ENCODE data around the gene ATL2.
"Not testable (repeated sequence)": the region's sequence is repeated elsewhere in the genome, so short reads cannot be mapped to it uniquely, and the experiment has no call there.

ATL2 gene

DNA sequence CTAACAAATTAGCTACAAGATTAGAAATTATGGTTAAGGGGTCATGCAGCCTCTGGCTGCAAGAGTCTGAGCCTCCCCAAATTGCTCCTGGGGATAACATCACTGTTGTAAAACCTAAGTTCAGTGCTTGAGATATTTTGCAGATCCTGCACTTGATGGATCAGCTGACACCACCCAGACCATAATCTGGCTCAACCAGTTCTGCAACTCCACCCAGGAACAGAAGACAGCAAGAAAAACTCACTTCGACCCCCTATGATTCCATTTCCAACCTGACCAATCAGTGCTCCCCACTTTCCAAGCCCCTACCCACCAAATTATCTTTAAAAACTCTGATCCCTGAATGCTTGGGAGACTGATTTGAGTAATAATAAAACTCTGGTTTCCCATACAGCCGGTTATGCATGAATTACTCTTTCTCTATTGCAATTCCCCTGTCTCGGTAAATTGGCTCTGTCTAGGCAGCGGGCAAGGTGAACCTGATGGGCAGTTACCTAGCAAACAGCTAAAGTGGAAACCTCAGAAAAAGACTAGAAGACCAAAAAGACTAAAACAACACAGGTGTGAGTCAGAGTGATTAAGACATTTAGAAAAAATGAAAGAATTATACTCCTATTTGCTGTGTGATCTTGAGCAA is 35.3 kb upstream of the ATL2 start:
- H3K4me1 ChIP-seq (ENCODE audit: control insufficient read depth, insufficient read depth, low read length, unreplicated experiment); H3K4me3 ChIP-seq (ENCODE audit: low read depth, low read length); H3K36me3 ChIP-seq (ENCODE audit: insufficient read depth, low read length); H3K79me2 ChIP-seq (ENCODE audit: control insufficient read depth, insufficient read depth, low read length, unreplicated experiment); H3K27me3 ChIP-seq (ENCODE audit: insufficient read depth, low read length); H3K27ac ChIP-seq (ENCODE audit: low read depth, low read length); H2AFZ ChIP-seq (ENCODE audit: low read length, unreplicated experiment): not testable (repeated sequence)

DNA sequence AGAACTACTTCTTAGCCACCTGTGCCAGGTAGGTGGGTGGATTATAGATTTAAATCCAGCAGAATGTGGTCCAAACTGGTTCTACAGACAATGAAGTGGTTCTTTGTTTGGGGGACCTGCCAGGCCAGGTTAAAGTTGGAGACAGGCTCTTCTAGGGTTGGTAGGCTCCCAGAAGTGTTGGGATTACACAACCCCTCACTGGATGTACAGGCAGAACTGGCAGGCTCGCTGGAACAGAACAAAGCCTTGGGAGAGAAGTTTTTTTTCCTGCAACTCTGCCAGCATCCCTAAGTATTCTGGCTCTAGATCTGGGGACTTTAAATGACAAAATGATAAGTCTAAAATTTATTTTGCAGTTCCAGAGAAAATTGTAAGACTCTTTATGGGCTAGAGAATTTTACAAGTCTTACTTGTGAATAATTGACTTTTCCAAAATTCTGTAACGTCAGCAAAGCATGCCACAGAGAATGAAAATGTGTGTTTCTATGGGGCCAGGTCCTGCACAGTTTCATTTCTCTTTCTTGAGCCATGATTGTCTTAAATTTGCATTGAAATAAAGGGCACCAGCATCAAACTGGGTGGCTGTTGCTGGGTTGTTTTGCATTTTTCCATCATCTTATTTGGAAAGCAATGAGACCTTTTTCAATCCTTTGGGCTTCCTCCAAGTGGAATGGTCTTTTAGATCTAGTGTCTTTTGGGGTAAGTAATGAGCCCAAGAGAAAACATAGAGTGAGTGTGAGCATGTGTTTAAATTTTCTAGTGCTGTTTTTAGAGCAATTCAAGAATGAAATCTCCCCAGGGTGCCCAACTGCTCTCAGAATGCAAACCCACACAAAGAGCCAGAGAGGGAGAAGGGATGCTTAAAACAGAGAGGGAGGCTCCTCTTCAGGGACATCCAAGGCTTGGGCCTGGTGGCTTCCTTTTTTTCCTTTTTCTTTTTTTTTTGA is 32.4 kb upstream of the ATL2 start:
- no peaks in the 10 kb centered on the region for H3K27me3 ChIP-seq (ENCODE audit: insufficient read depth, low read length)
- H3K36me3 ChIP-seq (ENCODE audit: insufficient read depth, low read length) = no peaks in the 10 kb centered on the region
- no peak overlapping the region for H2AFZ ChIP-seq (ENCODE audit: low read length, unreplicated experiment)
- no peaks in the 10 kb centered on the region for H3K79me2 ChIP-seq (ENCODE audit: control insufficient read depth, insufficient read depth, low read length, unreplicated experiment)
- no peak overlapping the region for H3K27ac ChIP-seq (ENCODE audit: low read depth, low read length)
- H3K4me3 ChIP-seq (ENCODE audit: low read depth, low read length) = no peak overlapping the region
- no peaks in the 10 kb centered on the region for H3K4me1 ChIP-seq (ENCODE audit: control insufficient read depth, insufficient read depth, low read length, unreplicated experiment)

DNA sequence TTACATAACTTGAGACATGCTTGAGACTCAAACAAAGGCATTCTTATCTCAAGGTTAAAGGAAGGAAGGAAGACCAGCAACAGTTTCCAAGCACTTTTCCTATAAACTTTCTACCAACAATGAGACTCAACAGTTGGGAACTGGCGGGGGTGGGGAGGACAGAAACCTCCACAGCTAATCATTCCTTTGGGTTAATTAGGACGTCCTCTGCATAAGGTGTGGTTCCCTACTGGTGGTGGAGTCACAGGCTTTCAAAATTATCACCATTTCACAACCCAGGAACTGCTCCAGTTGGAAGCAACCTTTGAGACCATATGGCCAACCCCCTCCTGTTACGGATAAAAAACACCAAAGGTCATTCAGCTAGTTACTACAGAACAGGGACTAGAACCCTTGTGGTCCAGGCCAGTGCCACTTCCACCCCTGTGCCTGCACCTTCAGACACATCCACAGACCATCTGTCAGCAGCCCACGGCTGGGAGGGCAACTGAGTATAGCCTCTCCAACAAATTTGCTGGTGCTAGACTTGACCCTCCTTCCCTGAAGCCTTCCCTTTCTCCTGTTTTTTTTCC is 30.1 kb upstream of the ATL2 start:
- Histone ChIP-seq H2AFZ (ENCODE audit: low read length, unreplicated experiment) (no peak overlapping the region), H3K79me2 (ENCODE audit: control insufficient read depth, insufficient read depth, low read length, unreplicated experiment) (no peaks in the 10 kb centered on the region), H3K27me3 (ENCODE audit: insufficient read depth, low read length) (no peaks in the 10 kb centered on the region), H3K4me3 (ENCODE audit: low read depth, low read length) (no peak overlapping the region), H3K4me1 (ENCODE audit: control insufficient read depth, insufficient read depth, low read length, unreplicated experiment) (no peaks in the 10 kb centered on the region), H3K36me3 (ENCODE audit: insufficient read depth, low read length) (no peaks in the 10 kb centered on the region), H3K27ac (ENCODE audit: low read depth, low read length) (peak overlapping the region; percentile 39; the same call in 1 of the 2 replicates)

DNA sequence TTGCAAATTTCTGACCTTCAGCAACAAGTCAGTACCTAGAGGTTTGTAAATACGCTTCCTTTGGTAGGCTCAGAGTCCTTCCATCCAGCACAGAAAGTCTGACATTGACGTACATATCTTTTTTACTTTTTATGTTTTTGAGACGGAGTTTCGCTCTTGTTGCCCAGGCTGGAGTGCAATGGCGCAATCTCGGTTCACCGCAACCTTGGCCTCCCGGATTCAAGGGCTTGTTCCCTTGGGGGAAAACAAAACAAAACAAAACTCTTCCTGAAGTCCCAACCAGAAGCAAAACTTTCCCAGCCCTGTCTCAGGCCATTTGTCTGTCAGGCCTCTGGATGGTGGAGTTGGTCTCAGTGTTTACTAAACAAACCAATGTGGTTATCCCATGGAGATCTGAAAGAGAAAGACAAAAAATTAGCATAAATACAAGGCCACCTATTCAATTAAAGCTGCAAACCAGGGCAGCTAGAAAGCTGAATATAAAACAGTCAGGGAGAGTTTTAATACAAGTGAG is 29.6 kb upstream of the ATL2 start:
- no peaks in the 10 kb centered on the region for H3K4me1 ChIP-seq (ENCODE audit: control insufficient read depth, insufficient read depth, low read length, unreplicated experiment)
- no peak overlapping the region for H3K4me3 ChIP-seq (ENCODE audit: low read depth, low read length)
- no peaks in the 10 kb centered on the region for H3K27me3 ChIP-seq (ENCODE audit: insufficient read depth, low read length)
- H3K27ac ChIP-seq (ENCODE audit: low read depth, low read length) = peak overlapping the region; percentile 39; the same call in 1 of the 2 replicates
- no peak overlapping the region for H2AFZ ChIP-seq (ENCODE audit: low read length, unreplicated experiment)
- no peaks in the 10 kb centered on the region for H3K36me3 ChIP-seq (ENCODE audit: insufficient read depth, low read length)
- H3K79me2 ChIP-seq (ENCODE audit: control insufficient read depth, insufficient read depth, low read length, unreplicated experiment) = no peaks in the 10 kb centered on the region

DNA sequence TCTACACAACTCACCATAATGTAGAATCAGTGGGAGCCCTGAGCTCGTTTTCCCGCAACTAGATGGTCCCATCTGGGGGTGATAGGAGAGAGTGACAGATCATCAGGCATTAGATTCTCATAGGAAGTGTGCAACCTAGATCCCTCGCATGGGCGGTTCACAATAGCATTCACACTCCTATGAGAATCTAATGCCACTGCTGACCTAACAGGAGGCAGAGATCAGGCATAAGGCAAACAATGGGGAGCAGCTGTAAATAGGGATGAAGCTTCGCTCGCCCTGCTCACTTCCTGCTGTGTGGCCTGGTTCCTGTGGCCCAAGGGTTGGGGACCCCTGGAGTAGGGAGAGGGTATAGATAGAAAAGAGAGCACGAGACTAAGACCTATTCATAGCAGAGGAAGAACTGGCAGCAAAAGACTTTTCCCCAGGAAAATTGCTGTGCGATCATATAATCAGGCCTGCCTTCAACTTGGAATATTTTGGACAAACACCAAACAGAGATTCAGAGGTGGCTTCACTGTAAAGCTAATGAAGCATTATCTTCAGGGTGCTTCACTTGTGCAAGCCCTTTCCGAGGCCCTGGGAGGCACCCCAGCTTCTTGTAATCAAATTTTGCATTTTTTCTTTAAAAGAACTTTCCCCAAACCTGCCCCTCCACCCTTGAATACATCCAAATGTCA is 29.0 kb upstream of the ATL2 start:
- Histone ChIP-seq H3K27ac (ENCODE audit: low read depth, low read length) (no peak overlapping the region), H3K36me3 (ENCODE audit: insufficient read depth, low read length) (no peaks in the 10 kb centered on the region), H3K27me3 (ENCODE audit: insufficient read depth, low read length) (no peaks in the 10 kb centered on the region), H3K4me3 (ENCODE audit: low read depth, low read length) (no peak overlapping the region), H3K4me1 (ENCODE audit: control insufficient read depth, insufficient read depth, low read length, unreplicated experiment) (no peaks in the 10 kb centered on the region), H2AFZ (ENCODE audit: low read length, unreplicated experiment) (no peak overlapping the region), H3K79me2 (ENCODE audit: control insufficient read depth, insufficient read depth, low read length, unreplicated experiment) (no peaks in the 10 kb centered on the region)

DNA sequence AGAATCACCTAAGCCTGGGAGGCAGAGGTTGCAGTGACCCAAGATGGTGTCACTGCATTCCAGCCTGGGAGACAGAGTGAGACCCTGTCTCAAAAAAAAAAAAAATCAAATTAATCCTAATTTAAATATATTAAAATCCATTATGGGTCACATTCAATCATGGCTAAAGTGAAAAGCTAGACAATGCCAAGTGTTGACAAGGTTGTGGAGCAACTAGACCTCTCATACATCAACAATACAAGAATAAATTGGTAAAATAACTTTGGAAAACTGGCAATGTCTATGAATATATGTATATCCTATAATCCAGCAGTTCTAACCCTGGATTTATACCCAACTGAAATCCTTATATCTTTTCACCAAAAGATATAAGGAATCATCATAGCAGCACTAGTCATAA is 23.4 kb upstream of the ATL2 start:
- H3K36me3 ChIP-seq (ENCODE audit: insufficient read depth, low read length) = no peaks in the 10 kb centered on the region
- H3K27me3 ChIP-seq (ENCODE audit: insufficient read depth, low read length) = no peaks in the 10 kb centered on the region
- no peaks in the 10 kb centered on the region for H3K79me2 ChIP-seq (ENCODE audit: control insufficient read depth, insufficient read depth, low read length, unreplicated experiment)
- no peak overlapping the region for H3K27ac ChIP-seq (ENCODE audit: low read depth, low read length)
- no peak overlapping the region for H3K4me3 ChIP-seq (ENCODE audit: low read depth, low read length)
- no peak overlapping the region for H2AFZ ChIP-seq (ENCODE audit: low read length, unreplicated experiment)
- no peaks in the 10 kb centered on the region for H3K4me1 ChIP-seq (ENCODE audit: control insufficient read depth, insufficient read depth, low read length, unreplicated experiment)

DNA sequence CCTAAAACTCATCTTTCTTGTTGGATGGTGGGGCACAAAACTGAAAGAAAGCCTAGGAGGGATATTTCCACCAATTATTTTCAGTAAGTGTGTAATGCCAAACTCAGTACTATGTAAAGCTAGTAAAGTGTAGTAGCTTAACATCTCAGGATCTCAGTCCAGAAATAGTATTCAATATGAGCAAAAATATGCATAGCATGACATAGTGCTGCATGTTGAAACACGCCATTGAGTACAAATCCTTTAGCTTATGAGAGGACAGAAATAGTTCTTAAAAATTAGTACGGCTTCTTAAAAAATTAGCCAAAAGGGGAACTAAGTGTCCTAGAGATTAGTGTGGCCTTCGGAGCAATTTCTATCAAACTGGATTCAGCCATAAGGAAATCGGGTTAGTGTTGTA is 21.7 kb upstream of the ATL2 start:
- no peak overlapping the region for H2AFZ ChIP-seq (ENCODE audit: low read length, unreplicated experiment)
- no peak overlapping the region for H3K27ac ChIP-seq (ENCODE audit: low read depth, low read length)
- H3K79me2 ChIP-seq (ENCODE audit: control insufficient read depth, insufficient read depth, low read length, unreplicated experiment) = no peaks in the 10 kb centered on the region
- no peak overlapping the region for H3K4me3 ChIP-seq (ENCODE audit: low read depth, low read length)
- H3K27me3 ChIP-seq (ENCODE audit: insufficient read depth, low read length) = peaks cover 16% of the 10 kb centered on the region
- no peaks in the 10 kb centered on the region for H3K4me1 ChIP-seq (ENCODE audit: control insufficient read depth, insufficient read depth, low read length, unreplicated experiment)
- no peaks in the 10 kb centered on the region for H3K36me3 ChIP-seq (ENCODE audit: insufficient read depth, low read length)

DNA sequence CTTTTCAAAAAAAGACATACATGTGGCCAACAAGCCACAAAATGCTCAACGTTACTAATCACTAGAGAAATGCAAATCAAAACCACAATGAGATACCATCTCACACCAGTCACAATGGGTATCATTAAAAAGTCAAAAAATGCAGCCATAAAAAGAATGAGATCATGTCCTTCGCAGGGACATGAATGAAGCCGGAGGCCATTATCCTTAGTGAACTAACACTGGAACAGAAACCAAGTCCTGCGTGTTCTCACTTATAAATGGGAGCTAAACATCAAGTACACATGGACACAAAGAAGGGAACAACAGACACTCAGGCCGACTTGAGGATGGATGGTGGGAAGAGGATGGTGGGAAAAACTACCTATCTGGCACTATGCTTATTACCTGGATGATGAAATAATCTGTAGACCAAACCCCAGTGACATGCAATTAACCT is 17.8 kb upstream of the ATL2 start:
- Histone ChIP-seq H3K4me1 (ENCODE audit: control insufficient read depth, insufficient read depth, low read length, unreplicated experiment) (no peaks in the 10 kb centered on the region), H3K79me2 (ENCODE audit: control insufficient read depth, insufficient read depth, low read length, unreplicated experiment) (no peaks in the 10 kb centered on the region), H3K4me3 (ENCODE audit: low read depth, low read length) (no peak overlapping the region), H3K27me3 (ENCODE audit: insufficient read depth, low read length) (peaks cover 42% of the 10 kb centered on the region), H3K27ac (ENCODE audit: low read depth, low read length) (no peak overlapping the region), H2AFZ (ENCODE audit: low read length, unreplicated experiment) (no peak overlapping the region), H3K36me3 (ENCODE audit: insufficient read depth, low read length) (no peaks in the 10 kb centered on the region)

DNA sequence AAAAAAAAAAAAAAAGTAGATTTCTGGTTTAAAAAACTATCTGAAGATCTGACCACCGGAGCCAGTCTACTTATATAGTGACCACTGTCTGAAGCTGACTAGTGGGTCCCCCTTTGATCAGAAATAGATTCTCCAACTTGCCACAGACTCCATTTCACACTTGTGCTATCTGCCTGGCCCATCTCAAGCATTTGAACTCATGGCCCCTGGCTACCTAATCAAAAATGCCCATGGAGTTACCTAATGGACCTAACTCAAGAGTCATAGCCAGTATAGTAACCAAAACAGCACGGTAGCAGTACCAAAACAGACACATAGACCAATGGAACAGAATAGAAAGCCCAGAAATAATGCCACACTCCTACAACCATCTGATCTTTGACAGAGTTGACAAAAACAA is 17.0 kb upstream of the ATL2 start:
- Histone ChIP-seq H2AFZ (ENCODE audit: low read length, unreplicated experiment) (no peak overlapping the region), H3K4me3 (ENCODE audit: low read depth, low read length) (no peak overlapping the region), H3K79me2 (ENCODE audit: control insufficient read depth, insufficient read depth, low read length, unreplicated experiment) (no peaks in the 10 kb centered on the region), H3K36me3 (ENCODE audit: insufficient read depth, low read length) (no peaks in the 10 kb centered on the region), H3K27me3 (ENCODE audit: insufficient read depth, low read length) (peaks cover 48% of the 10 kb centered on the region), H3K4me1 (ENCODE audit: control insufficient read depth, insufficient read depth, low read length, unreplicated experiment) (no peaks in the 10 kb centered on the region), H3K27ac (ENCODE audit: low read depth, low read length) (no peak overlapping the region)

DNA sequence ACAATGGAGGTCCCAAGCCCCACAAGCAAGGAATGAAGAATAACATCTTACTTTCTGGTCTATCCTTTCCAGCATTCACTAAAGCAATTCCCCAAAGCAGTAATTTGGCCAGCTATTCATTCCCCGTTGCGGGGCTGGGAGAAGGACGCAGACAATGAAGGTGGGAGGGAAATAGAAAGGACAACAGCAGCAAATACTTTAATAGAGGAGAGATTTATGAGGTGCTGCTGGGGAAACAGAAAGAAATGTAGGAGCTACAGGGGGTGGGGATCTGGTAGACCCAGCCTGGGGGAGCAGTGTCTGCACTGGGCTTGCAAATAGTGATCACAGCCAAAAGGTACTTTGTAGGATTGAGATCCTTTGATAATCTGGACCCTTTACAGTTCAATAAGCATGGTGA is 13.9 kb upstream of the ATL2 start:
- Histone ChIP-seq H3K36me3 (ENCODE audit: insufficient read depth, low read length) (no peaks in the 10 kb centered on the region), H3K4me3 (ENCODE audit: low read depth, low read length) (no peak overlapping the region), H3K4me1 (ENCODE audit: control insufficient read depth, insufficient read depth, low read length, unreplicated experiment) (no peaks in the 10 kb centered on the region), H3K79me2 (ENCODE audit: control insufficient read depth, insufficient read depth, low read length, unreplicated experiment) (no peaks in the 10 kb centered on the region), H3K27me3 (ENCODE audit: insufficient read depth, low read length) (peaks cover 48% of the 10 kb centered on the region), H2AFZ (ENCODE audit: low read length, unreplicated experiment) (no peak overlapping the region), H3K27ac (ENCODE audit: low read depth, low read length) (no peak overlapping the region)
